Heart left ventricle (tissue), 13 donors: Measurements from ENCODE around the gene VAV1.

ENCODE experiments used
- POLR2A ChIP-seq, 2 donors: fragments of 450-650 bp; IDR thresholded peaks; one replicate each; pipeline ENCODE4 v1.6.1; 2017; ENCODE audit warnings: antibody characterized with exemption in 2 of 2, mild to moderate bottlenecking in 2 of 2, moderate library complexity in 2 of 2
- TF ChIP-seq, protein P1 (sequence below), 12 donors: fragments of 200-600 bp; sonication (generic) in 4 of 12; IDR thresholded peaks; one replicate each; pipeline versions ENCODE4 v1.5.0 to v1.8.0; 2018 to 2022; ENCODE audit warnings: antibody characterized with exemption in 12 of 12, mild to moderate bottlenecking in 5 of 12
- donor health status: ischemic (EF 13 %, LVEDD 7.1; RV severe dilation, severe dysfunction).
- donor health status: DM: no; HTN: yes; CAD: no.
- donor health status: DM: no; HTN: no; CAD: no.
- donor health status: ischemic (EF 25% LVEDD 6.9; RV normal size, moderate dysfunction).
- donor health status: ischemic (EF 25% LVEDD 5.7; RV mildly dilated, moderate dysfunction).
- donor health status: ischemic (EF 35%, LVEDD 5.7; RV mildly dilated, moderate dysfunction).
- donor health status: nonischemic (EF 11% LVEDD 7.7; RV severe dilation, severe dysfunction).
- donor health status: DM: yes; HTN: yes; CAD: no.
- donor health status: PGD.
- donor health status: ischemic (EF 29% LVEDD 5.4; RV normal size, mild dysfunction).
- donor health status: nonischemic (EF 23%, LVEDD 6.1; RV moderate dilation, normal function).

DNA sequence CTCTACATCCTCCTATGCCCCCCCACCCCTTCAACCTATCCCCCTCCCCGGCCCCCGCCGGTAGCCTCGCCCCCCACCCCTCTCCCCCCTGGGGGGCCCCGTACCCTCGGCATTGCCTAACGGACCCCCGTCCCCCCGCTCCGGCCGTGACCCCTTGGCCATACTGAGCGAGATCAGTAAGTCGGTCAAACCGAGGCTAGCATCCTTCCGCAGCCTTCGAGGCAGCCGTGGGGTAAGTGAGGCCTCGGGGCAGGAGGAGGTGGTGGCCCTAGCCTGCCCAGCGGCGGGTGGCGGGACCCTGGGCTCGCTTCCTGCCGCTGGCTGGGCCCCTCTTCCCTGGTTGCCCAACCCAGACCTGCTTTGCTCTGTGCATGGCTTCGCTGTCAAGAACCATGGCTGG, 26.5 kb upstream of the VAV1 start:
- TF ChIP-seq, protein P1, sequence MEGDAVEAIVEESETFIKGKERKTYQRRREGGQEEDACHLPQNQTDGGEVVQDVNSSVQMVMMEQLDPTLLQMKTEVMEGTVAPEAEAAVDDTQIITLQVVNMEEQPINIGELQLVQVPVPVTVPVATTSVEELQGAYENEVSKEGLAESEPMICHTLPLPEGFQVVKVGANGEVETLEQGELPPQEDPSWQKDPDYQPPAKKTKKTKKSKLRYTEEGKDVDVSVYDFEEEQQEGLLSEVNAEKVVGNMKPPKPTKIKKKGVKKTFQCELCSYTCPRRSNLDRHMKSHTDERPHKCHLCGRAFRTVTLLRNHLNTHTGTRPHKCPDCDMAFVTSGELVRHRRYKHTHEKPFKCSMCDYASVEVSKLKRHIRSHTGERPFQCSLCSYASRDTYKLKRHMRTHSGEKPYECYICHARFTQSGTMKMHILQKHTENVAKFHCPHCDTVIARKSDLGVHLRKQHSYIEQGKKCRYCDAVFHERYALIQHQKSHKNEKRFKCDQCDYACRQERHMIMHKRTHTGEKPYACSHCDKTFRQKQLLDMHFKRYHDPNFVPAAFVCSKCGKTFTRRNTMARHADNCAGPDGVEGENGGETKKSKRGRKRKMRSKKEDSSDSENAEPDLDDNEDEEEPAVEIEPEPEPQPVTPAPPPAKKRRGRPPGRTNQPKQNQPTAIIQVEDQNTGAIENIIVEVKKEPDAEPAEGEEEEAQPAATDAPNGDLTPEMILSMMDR (IDR thresholded peaks at IDR 0.05): no peak
- TF ChIP-seq POLR2A (IDR thresholded peaks at IDR 0.05): no peak
